ENCODE data around the gene UBE2J2. TPM values are rescaled to one million over a fixed set of nuclear protein-coding genes. Genes with fewer than 3 reads are reported as not detected.

UBE2J2 gene
- total RNA-seq, 1 experiment from 2014 or later: 182 TPM

- no peak for DNase-seq
- CTCF ChIA-PET: interaction anchor here (1.7 kb wide), 1 partner anchor 26 kb away, joined by 4 read pairs; no protein-coding TSS in a partner anchor
- H3K9me3 ChIP-seq (ENCODE audit: low read length): no peaks in the 10 kb centered on the region
- no peaks in the 10 kb centered on the region for H3F3A ChIP-seq (ENCODE audit: low read length, unreplicated experiment)
- no peaks in the 10 kb centered on the region for H3K36me3 ChIP-seq (ENCODE audit: low read depth, low read length)
- H3K9ac ChIP-seq (ENCODE audit: low read length): peak overlapping the region; percentile 43
- intact Hi-C loops (cut with micrococcal nuclease): loop anchor here (2.0 to 5.0 kb wide), 2 partner anchors 26 to 54 kb away; no protein-coding TSS in a partner anchor
- no TSS peak for BruUV-seq (replicated peaks)
- no peaks in the 10 kb centered on the region for H3K9me2 ChIP-seq (replicated peaks; ENCODE audit: low read length)
- no peaks in the 10 kb centered on the region for H4K20me1 ChIP-seq (ENCODE audit: low read length)
- H3K4me1 ChIP-seq (ENCODE audit: insufficient read depth, low read length): peaks cover 50% of the 10 kb centered on the region
- peaks cover 20% of the 10 kb centered on the region for H3K79me2 ChIP-seq (ENCODE audit: low read length)
- no peak overlapping the region for H2AFZ ChIP-seq (ENCODE audit: low read length)
- H3K4me3 ChIP-seq (ENCODE audit: low read length): no peak overlapping the region
- peak overlapping the region; percentile 76; the same call in 1 of the 2 replicates for H3K4me2 ChIP-seq (ENCODE audit: low read length)
- POLR2A ChIA-PET (ENCODE audit: unreplicated experiment): interaction anchor here (0.6 kb wide), 1 partner anchor 123 kb away, joined by 3 read pairs; the partner anchor contains the start of gene C1orf159
- no peak for ATAC-seq
- peak overlapping the region; percentile 91 for H3K27ac ChIP-seq (ENCODE audit: low read length)
- H3K27me3 ChIP-seq (ENCODE audit: low read length): no peaks in the 10 kb centered on the region
- TF ChIP-seq CTCF (conservative IDR thresholded peaks at IDR 0.05; ENCODE audit: low read depth, low read length) (no peak), EZH2 (IDR thresholded peaks at IDR 0.05; ENCODE audit: low read length, unreplicated experiment) (no peak), EZH2phosphoT487 (IDR thresholded peaks at IDR 0.05; ENCODE audit: borderline replicate concordance, low read length) (no peak)
These were observed 34.9 kb downstream of the UBE2J2 start for GRCh38 chr1:1238702-1239178.

GRCh38 chr1:1237874-1238701 is 35.6 kb downstream of the UBE2J2 start:
- ChIA-PET CTCF (interaction anchor here (0.6 to 0.9 kb wide), 2 partner anchors 56 to 115 kb away, joined by 3 to 4 read pairs; no protein-coding TSS in a partner anchor), POLR2A (ENCODE audit: unreplicated experiment) (interaction anchor here (0.5 kb wide), 1 partner anchor 30 kb away, joined by 3 read pairs; no protein-coding TSS in a partner anchor)
- Histone ChIP-seq H3K9ac (ENCODE audit: low read length) (peak overlapping the region; percentile 71), H3K36me3 (ENCODE audit: low read depth, low read length) (no peaks in the 10 kb centered on the region), H3K4me3 (ENCODE audit: low read length) (peak overlapping the region; percentile 39), H3K9me2 (replicated peaks; ENCODE audit: low read length) (no peaks in the 10 kb centered on the region), H4K20me1 (ENCODE audit: low read length) (no peaks in the 10 kb centered on the region), H3K4me1 (ENCODE audit: insufficient read depth, low read length) (peaks cover 57% of the 10 kb centered on the region), H2AFZ (ENCODE audit: low read length) (peak overlapping the region; percentile 24; the same call in 1 of the 2 replicates), H3K4me2 (ENCODE audit: low read length) (peak overlapping the region; percentile 76), H3F3A (ENCODE audit: low read length, unreplicated experiment) (no peaks in the 10 kb centered on the region), H3K9me3 (ENCODE audit: low read length) (no peaks in the 10 kb centered on the region), H3K27ac (ENCODE audit: low read length) (peak overlapping the region; percentile 91), H3K79me2 (ENCODE audit: low read length) (peaks cover 27% of the 10 kb centered on the region), H3K27me3 (ENCODE audit: low read length) (no peaks in the 10 kb centered on the region)
- TF ChIP-seq EZH2phosphoT487 (IDR thresholded peaks at IDR 0.05; ENCODE audit: borderline replicate concordance, low read length) (peak; percentile 90), EZH2 (IDR thresholded peaks at IDR 0.05; ENCODE audit: low read length, unreplicated experiment) (no peak)
- ATAC-seq (peak; percentile 29), DNase-seq (peak; percentile 82)
- intact Hi-C loops (cut with micrococcal nuclease): loop anchor here (2.0 to 5.0 kb wide), 2 partner anchors 27 to 54 kb away; no protein-coding TSS in a partner anchor
- BruUV-seq (replicated peaks): no TSS peak

Measured in PC-3 (cell line).